K562 (cell line): Measurements from ENCODE around the gene UBA1. TPM values are rescaled to one million over a fixed set of nuclear protein-coding genes. Genes with fewer than 3 reads are reported as not detected.

Experiments
- ATAC-seq: fragments of 200-7000 bp; cut with Tn5 transposase; 3 replicates; pipeline ENCODE4 v1.9.1; 2020; ENCODE audit warnings: moderate library complexity
- BruUV-seq: library from RNA; stranded (reverse); fragments of 400-500 nt; replicated peaks from 2 replicates; lab custom pipeline; 2021; lab: Mats Ljungman, UMichigan
- CTCF ChIA-PET: fragments of 300-600 bp; formaldehyde crosslinking; extraction: SDS; loops from one replicate; lab custom pipeline; 2021; ENCODE audit warnings: low intra/inter-chr PET ratio; lab: Yijun Ruan, JAX
- POLR2A ChIA-PET: fragments of 300-600, 350-650 bp; sonication (Branson Sonifier 250); formaldehyde crosslinking; extraction: SDS; loops from one replicate; lab custom pipeline; 2021; ENCODE audit warnings: antibody characterized with exemption, inconsistent platforms; lab: Yijun Ruan, JAX
- DNase-seq, 4 experiments: peaks; one replicate each; pipeline versions ENCODE4 v3.0.0 to v3.0.0-alpha.2; 2011 to 2018; ENCODE audit warnings: low spot score in 3 of 4, mixed read lengths in 3 of 4; ENCODE audit errors: extremely low read depth in 1 of 4
- FAIRE-seq: peaks from 2 replicates; lab custom pipeline; 2011; peaks lifted over from hg19 to GRCh38; lab: Jason Lieb, UNC
- H2AFZ ChIP-seq: 2 replicates; pipeline ENCODE4 v1.6.0; 2011; ENCODE audit warnings: low read depth, low read length, control low read depth, inconsistent platforms
- H3K27ac ChIP-seq: fragments of 200-600 bp; 3 replicates; pipeline ENCODE4 v1.8.0; 2011; ENCODE audit warnings: low read depth, mild to moderate bottlenecking, control low read depth, inconsistent platforms, low read length, moderate library complexity, mixed read lengths; ENCODE audit errors: extremely low read depth
- H3K27me3 ChIP-seq, 2 experiments: fragments of 300-600 bp in 1 of 2; 2 replicates in 1 of 2; 3 replicates in 1 of 2; pipeline versions ENCODE4 v1.6.0 to v1.8.0; 2011; ENCODE audit warnings: inconsistent platforms in 2 of 2, low read length in 2 of 2, mild to moderate bottlenecking in 1 of 2, mixed read lengths in 1 of 2, moderate library complexity in 1 of 2; ENCODE audit not compliant: control insufficient read depth in 2 of 2, insufficient read depth in 2 of 2
- H3K36me3 ChIP-seq: fragments of 300-600 bp; 3 replicates; pipeline ENCODE4 v1.8.0; 2011; ENCODE audit warnings: mild to moderate bottlenecking, low read length, inconsistent platforms; ENCODE audit not compliant: control insufficient read depth, insufficient read depth
- H3K4me1 ChIP-seq, 2 experiments: fragments of 200-600 bp in 1 of 2; replicated peaks in 1 of 2; 2 replicates in 1 of 2; 3 replicates in 1 of 2; pipeline versions ENCODE4 v1.5.1 to v1.8.0; 2011; ENCODE audit warnings: inconsistent platforms in 2 of 2, low read length in 2 of 2, mild to moderate bottlenecking in 1 of 2, mixed read lengths in 1 of 2, moderate library complexity in 1 of 2; ENCODE audit not compliant: control insufficient read depth in 2 of 2, insufficient read depth in 2 of 2
- H3K4me2 ChIP-seq: 2 replicates; pipeline ENCODE4 v1.6.1; 2011; ENCODE audit warnings: low read length, control low read depth, inconsistent platforms, mixed read lengths; ENCODE audit not compliant: insufficient read depth
- H3K4me3 ChIP-seq: fragments of 200-600 bp; sonication (generic), shearing (Covaris generic); 2 replicates; pipeline ENCODE4 v1.5.1; 2016; ENCODE audit warnings: control low read depth, inconsistent platforms
- H3K79me2 ChIP-seq: fragments of 200-600 bp; 3 replicates; pipeline ENCODE4 v1.8.0; 2011; ENCODE audit warnings: low read length, inconsistent platforms; ENCODE audit not compliant: control insufficient read depth, insufficient read depth
- H3K9ac ChIP-seq, 2 experiments: 2 replicates each; pipeline versions ENCODE4 v1.6.0 to v1.6.1; 2011; ENCODE audit warnings: low read depth in 2 of 2, low read length in 2 of 2, control low read depth in 1 of 2, inconsistent platforms in 1 of 2, mild to moderate bottlenecking in 1 of 2, mixed read lengths in 1 of 2; ENCODE audit not compliant: insufficient read depth in 1 of 2
- H3K9me1 ChIP-seq: one replicate; pipeline ENCODE4 v1.6.0; 2011; ENCODE audit warnings: inconsistent platforms, mild to moderate bottlenecking, low read length, moderate library complexity; ENCODE audit not compliant: control insufficient read depth, insufficient read depth
- H3K9me3 ChIP-seq: replicated peaks from 2 replicates; pipeline ENCODE4 v1.5.1; 2011; ENCODE audit warnings: low read depth, low read length, inconsistent platforms; ENCODE audit not compliant: control insufficient read depth, insufficient read depth
- H4K20me1 ChIP-seq: replicated peaks from 2 replicates; pipeline ENCODE4 v1.6.1; 2011; ENCODE audit warnings: low read length, inconsistent platforms, mixed read lengths; ENCODE audit not compliant: control insufficient read depth, insufficient read depth
- BMI1 ChIP-seq: fragments of 150-350 bp; IDR thresholded peaks from 2 replicates; pipeline ENCODE4 v1.6.1; 2014; ENCODE audit warnings: low read length
- POLR3G ChIP-seq: IDR thresholded peaks from 2 replicates; pipeline ENCODE4 v1.6.1; 2011; ENCODE audit not compliant: insufficient read length, insufficient replicate concordance; ENCODE audit errors: extremely low read depth
- SMAD2 ChIP-seq: fragments of 150-350 bp; IDR thresholded peaks from 2 replicates; pipeline ENCODE4 v1.6.1; 2014; ENCODE audit warnings: low read depth, mild to moderate bottlenecking, low read length
- TFAP4 ChIP-seq: sonication (generic); formaldehyde crosslinking; IDR thresholded peaks from 2 replicates; pipeline ENCODE4 v1.8.0; 2022; ENCODE audit warnings: missing genetic modification reagents, mild to moderate bottlenecking, moderate library complexity, borderline replicate concordance
- TSC22D4 ChIP-seq: fragments of 450-650 bp; IDR thresholded peaks from 2 replicates; pipeline ENCODE4 v1.6.1; 2016; ENCODE audit warnings: missing genetic modification characterization, missing biosample characterization, control low read depth
- WGBS: fragments of 100-300 bp; shearing (Covaris generic); methylation state at CpG from one replicate; pipeline ENCODE4 v1.1.6; 2016; ENCODE audit warnings: low coverage, mixed read lengths; ENCODE audit not compliant: insufficient coverage; ENCODE audit errors: missing lambda C conversion rate; 5-methylcytosine and 5-hydroxymethylcytosine counted together
- in situ Hi-C: fragments of 300-500 bp; cut with MboI; formaldehyde crosslinking; loops from 4 replicates; pipeline ENCODE4 v1.15.0; 2018; ENCODE audit warnings: inconsistent platforms, mixed read lengths
- intact Hi-C: fragments of 100-400 bp; cut with micrococcal nuclease; formaldehyde crosslinking; loops from 2 replicates; pipeline ENCODE4 v1.14.2; 2022
- polyA plus RNA-seq, 8 experiments: library from polyadenylated mRNA; depleted of rRNA in 4 of 8; stranded (reverse) in 5 of 8; unstranded in 3 of 8; fragments of >200 nt; fragmentation: Nextera tagmentation in 2 of 8; fragmentation: Illumina TruSeq in 1 of 8; extraction: Ambion mirVana in 2 of 8; extraction: Trizol in 1 of 8; gene quantifications; 2 replicates each; pipeline versions ENCODE4 v1.2.1 to v1.2.3, GENCODE V29; 2011 to 2014; ENCODE audit warnings: inconsistent platforms in 1 of 8, missing spikeins in 1 of 8
- total RNA-seq, 7 experiments: library from RNA; depleted of rRNA in 6 of 7; stranded (reverse); fragments of >200 nt in 6 of 7; fragmentation: Illumina TruSeq in 2 of 7; extraction: Trizol in 2 of 7; gene quantifications; 2 replicates each; pipeline versions ENCODE4 v1.2.1 to v1.2.3, GENCODE V29; 2011 to 2021; ENCODE audit warnings: low replicate concordance in 1 of 7
- TF ChIP-seq, protein P1 (sequence below): fragments of 450-650 bp; IDR thresholded peaks from 2 replicates; pipeline ENCODE4 v1.6.1; 2016; ENCODE audit warnings: missing biosample characterization, missing genetic modification characterization
- TF ChIP-seq, protein P2 (sequence below): IDR thresholded peaks from 2 replicates; pipeline ENCODE4 v1.6.1; 2011; ENCODE audit not compliant: insufficient read length; ENCODE audit errors: extremely low read depth
- TF ChIP-seq, protein P3 (sequence below): fragments of 450-650 bp; IDR thresholded peaks from 2 replicates; pipeline ENCODE4 v1.7.1; 2018; ENCODE audit warnings: mild to moderate bottlenecking, low read depth; ENCODE audit not compliant: partially characterized antibody

Gene UBA1
- total and polyA plus RNA-seq, 9 of the 15 experiments (the other 6 are each of a cell fraction or from before 2014, with no cell fraction given) = 32.0 to 174 (median 93.6) TPM

DNA sequence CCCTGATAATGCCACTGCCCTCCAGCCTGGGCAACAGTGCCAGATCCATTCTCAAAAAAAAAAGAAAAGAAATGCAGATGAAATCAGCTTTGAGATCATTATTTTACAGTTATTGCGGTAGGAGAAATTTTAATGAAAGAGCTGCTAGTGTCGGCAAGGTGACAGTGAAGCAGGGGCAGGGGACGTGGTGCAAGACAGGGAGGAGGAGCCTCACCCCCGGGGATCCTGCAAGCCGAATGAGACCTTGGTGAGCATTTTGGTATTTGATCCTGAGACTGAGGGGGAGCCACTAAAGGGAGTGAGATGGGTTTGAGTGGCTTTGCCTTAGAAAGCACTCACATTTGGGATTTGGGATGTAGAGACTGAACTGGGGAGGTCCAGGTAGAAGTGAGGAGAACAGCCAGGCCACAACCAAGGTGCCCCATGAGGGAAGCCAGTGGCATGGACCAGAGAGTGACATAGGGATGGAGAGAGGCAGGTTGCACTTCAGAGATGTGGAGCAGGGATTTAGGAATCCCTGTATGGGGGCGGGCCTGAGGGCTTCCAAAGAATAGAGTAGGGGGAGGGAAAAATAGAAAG lies 25.0 kb upstream of the UBA1 start:
- CTCF ChIA-PET = no interaction called here
- Histone ChIP-seq H3K36me3 (peaks cover 49% of the 10 kb centered on the region; the same call in 2 of the 3 replicates), H3K9ac (no peak overlapping the region)
- no peak for ATAC-seq
- TF ChIP-seq, protein P1, sequence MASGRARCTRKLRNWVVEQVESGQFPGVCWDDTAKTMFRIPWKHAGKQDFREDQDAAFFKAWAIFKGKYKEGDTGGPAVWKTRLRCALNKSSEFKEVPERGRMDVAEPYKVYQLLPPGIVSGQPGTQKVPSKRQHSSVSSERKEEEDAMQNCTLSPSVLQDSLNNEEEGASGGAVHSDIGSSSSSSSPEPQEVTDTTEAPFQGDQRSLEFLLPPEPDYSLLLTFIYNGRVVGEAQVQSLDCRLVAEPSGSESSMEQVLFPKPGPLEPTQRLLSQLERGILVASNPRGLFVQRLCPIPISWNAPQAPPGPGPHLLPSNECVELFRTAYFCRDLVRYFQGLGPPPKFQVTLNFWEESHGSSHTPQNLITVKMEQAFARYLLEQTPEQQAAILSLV = no peak
- TF ChIP-seq, all 486 proteins: peak for 0
- Histone ChIP-seq H3K9me1 (no peaks in the 10 kb centered on the region), H3K4me1 (no peaks in the 10 kb centered on the region; a peak in 1 of 5 replicates), H3K9me3 (no peaks in the 10 kb centered on the region), H3K27me3 (no peaks in the 10 kb centered on the region), H3K27ac (no peak overlapping the region), H3K4me2 (no peak overlapping the region), H3K79me2 (peaks cover 13% of the 10 kb centered on the region), H2AFZ (no peak overlapping the region), H3K4me3 (no peak overlapping the region), H4K20me1 (no peaks in the 10 kb centered on the region; the same call in 1 of the 2 replicates)
- 90% methylated on average over 6 of the region's 6 CpGs for whole genome bisulfite sequencing
- intact Hi-C loops (no loop called here), in situ Hi-C loops (no loop called here)
- DNase-seq = peak in 1 of 4 experiments; percentile 2
- no peak for FAIRE-seq
- POLR2A ChIA-PET = interaction anchor here (0.6 to 1.0 kb wide), 3 partner anchors 11 to 22 kb away, joined by 3 to 4 read pairs (median 3); no protein-coding TSS in a partner anchor
- BruUV-seq = no TSS peak

DNA sequence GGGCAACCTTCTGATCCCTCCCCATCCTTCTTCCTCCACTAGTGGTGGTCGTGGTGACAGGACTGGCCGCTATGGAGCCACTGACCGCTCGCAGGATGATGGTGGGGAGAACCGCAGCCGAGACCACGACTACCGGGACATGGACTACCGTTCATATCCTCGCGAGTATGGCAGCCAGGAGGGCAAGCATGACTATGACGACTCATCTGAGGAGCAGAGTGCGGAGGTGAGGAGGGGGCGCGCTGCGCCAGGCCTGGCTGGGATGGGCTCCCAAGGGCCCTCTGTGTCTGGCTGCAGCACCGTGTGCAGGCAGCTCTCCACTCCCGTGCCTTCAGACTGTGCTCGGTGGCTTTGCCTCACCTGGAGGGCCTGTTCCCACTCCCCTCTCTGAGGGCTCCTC lies 24.4 kb upstream of the UBA1 start:
- H3K27ac ChIP-seq = no peak overlapping the region
- H3K4me2 ChIP-seq = no peak overlapping the region
- ChIA-PET CTCF (no interaction called here), POLR2A (interaction anchor here (1.0 kb wide), 1 partner anchor 12 kb away, joined by 3 read pairs; no protein-coding TSS in a partner anchor)
- peaks cover 53% of the 10 kb centered on the region; the same call in 2 of the 3 replicates for H3K36me3 ChIP-seq
- ATAC-seq (no peak), DNase-seq (peak in 1 of 4 experiments; percentile 2), FAIRE-seq (no peak)
- no peak overlapping the region for H3K4me3 ChIP-seq
- in situ Hi-C loops (no loop called here), intact Hi-C loops (no loop called here)
- WGBS = 98% methylated on average over 8 of the region's 19 CpGs
- no peaks in the 10 kb centered on the region for H3K9me3 ChIP-seq
- no peaks in the 10 kb centered on the region for H3K9me1 ChIP-seq
- H3K79me2 ChIP-seq = peaks cover 13% of the 10 kb centered on the region
- H2AFZ ChIP-seq = no peak overlapping the region
- no peaks in the 10 kb centered on the region; the same call in 1 of the 2 replicates for H4K20me1 ChIP-seq
- no peaks in the 10 kb centered on the region; a peak in 1 of 5 replicates for H3K4me1 ChIP-seq
- no peak overlapping the region for H3K9ac ChIP-seq
- H3K27me3 ChIP-seq = no peaks in the 10 kb centered on the region
- no TSS peak for BruUV-seq
- TF ChIP-seq, protein P2, sequence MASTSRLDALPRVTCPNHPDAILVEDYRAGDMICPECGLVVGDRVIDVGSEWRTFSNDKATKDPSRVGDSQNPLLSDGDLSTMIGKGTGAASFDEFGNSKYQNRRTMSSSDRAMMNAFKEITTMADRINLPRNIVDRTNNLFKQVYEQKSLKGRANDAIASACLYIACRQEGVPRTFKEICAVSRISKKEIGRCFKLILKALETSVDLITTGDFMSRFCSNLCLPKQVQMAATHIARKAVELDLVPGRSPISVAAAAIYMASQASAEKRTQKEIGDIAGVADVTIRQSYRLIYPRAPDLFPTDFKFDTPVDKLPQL = no peak
- TF ChIP-seq, protein P3, sequence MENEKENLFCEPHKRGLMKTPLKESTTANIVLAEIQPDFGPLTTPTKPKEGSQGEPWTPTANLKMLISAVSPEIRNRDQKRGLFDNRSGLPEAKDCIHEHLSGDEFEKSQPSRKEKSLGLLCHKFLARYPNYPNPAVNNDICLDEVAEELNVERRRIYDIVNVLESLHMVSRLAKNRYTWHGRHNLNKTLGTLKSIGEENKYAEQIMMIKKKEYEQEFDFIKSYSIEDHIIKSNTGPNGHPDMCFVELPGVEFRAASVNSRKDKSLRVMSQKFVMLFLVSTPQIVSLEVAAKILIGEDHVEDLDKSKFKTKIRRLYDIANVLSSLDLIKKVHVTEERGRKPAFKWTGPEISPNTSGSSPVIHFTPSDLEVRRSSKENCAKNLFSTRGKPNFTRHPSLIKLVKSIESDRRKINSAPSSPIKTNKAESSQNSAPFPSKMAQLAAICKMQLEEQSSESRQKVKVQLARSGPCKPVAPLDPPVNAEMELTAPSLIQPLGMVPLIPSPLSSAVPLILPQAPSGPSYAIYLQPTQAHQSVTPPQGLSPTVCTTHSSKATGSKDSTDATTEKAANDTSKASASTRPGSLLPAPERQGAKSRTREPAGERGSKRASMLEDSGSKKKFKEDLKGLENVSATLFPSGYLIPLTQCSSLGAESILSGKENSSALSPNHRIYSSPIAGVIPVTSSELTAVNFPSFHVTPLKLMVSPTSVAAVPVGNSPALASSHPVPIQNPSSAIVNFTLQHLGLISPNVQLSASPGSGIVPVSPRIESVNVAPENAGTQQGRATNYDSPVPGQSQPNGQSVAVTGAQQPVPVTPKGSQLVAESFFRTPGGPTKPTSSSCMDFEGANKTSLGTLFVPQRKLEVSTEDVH = no peak
- no peak for TF ChIP-seq POLR3G
- no peak for TF ChIP-seq BMI1
- no peak for TF ChIP-seq TFAP4
- no peak for TF ChIP-seq SMAD2
- no peak for TF ChIP-seq TSC22D4 (tag)
